Posterior vena cava (tissue), 2 donors: Measurements from ENCODE around the gene PDCD5. TPM values are rescaled to one million over a fixed set of nuclear protein-coding genes. Genes with fewer than 3 reads are reported as not detected.
A peak's percentile ranks its signal among the peaks of the same experiment; 100 is the strongest.
"Not testable (repeated sequence)": the region's sequence is repeated elsewhere in the genome, so short reads cannot be mapped to it uniquely, and the experiment has no call there.

ENCODE experiments used
- DNase-seq: peaks from one replicate; pipeline ENCODE4 v3.0.0-alpha.2; 2020; ENCODE audit warnings: low spot score
- intact Hi-C, 2 donors: fragments of 100-400 bp; cut with DNase I; formaldehyde crosslinking; loops; one replicate each; pipeline versions ENCODE4 v1.14.1 to v1.14.2; 2022 to 2023
- long read RNA-seq, 2 donors: library from polyadenylated mRNA; unstranded; transcript quantifications; one replicate each; pipeline ENCODE4 v2.0.0, GENCODE V29; 2020 to 2021
- total RNA-seq, 2 donors: library from RNA; stranded (reverse); fragmentation: NEBNext Ultra II Directional; extraction: Animal tissue kit (Norgen Biotek cat#: 25700); gene quantifications; one replicate each; pipeline ENCODE4 v1.2.1, GENCODE V29; 2021
- donor health status: DM: yes; HTN: yes; CAD: no.
- donor health status: DM: yes; HTN: yes; CAD: no.

The PDCD5 gene
- total RNA-seq: 100 to 1,000 TPM in 1 of 2 donors, 10 to 100 TPM in 1; 99.8 to 125 TPM
- long read RNA-seq, donor 1, transcript PDCD5-207 (6 exons, 699 nt): major isoform, 7 of 15 reads
- long read RNA-seq, donor 1, partial matches to known transcripts: 1 of 15 reads
- long read RNA-seq, donor 1, other reads (novel, unspliced or antisense): 1 of 15 reads
- long read RNA-seq, donor 2, transcript PDCD5-204 (6 exons, 601 nt): minor isoform, 6 of 44 reads
- long read RNA-seq, donor 2, transcript PDCD5-207 (6 exons, 699 nt): major isoform, 29 of 44 reads
- long read RNA-seq, donor 2, partial matches to known transcripts: 3 of 44 reads
- long read RNA-seq, donor 2, other reads (novel, unspliced or antisense): 1 of 44 reads

GRCh38 chr19:32580901-32581704, at the start of gene PDCD5:
TSS of gene PDCD5 (plus strand) at chr19:32581190. CDS start at chr19:32581262, 72 bp downstream.
- peak; percentile 99 for DNase-seq
- intact Hi-C loops: loop anchor here in 1 of 2 donors (10.0 kb wide), 1 partner anchor 1266 kb away; no protein-coding TSS in a partner anchor

GRCh38 chr19:32532233-32532632, 48.8 kb upstream of the PDCD5 start:
- intact Hi-C loops: no loop called here
- no peak for DNase-seq

- intact Hi-C loops: no loop called here
- DNase-seq: no peak
These were observed 43.4 kb upstream of the PDCD5 start for GRCh38 chr19:32537580-32537979.

GRCh38 chr19:32539240-32539916, 41.6 kb upstream of the PDCD5 start:
- intact Hi-C loops: no loop called here
- no peak for DNase-seq

GRCh38 chr19:32540621-32541020, 40.4 kb upstream of the PDCD5 start:
- DNase-seq: no peak
- intact Hi-C loops: no loop called here

GRCh38 chr19:32541376-32541775, 39.6 kb upstream of the PDCD5 start:
- intact Hi-C loops, DNase-seq: not testable (repeated sequence)

- intact Hi-C loops: no loop called here
- no peak for DNase-seq
These were observed 38.4 kb upstream of the PDCD5 start for GRCh38 chr19:32542477-32543108.

- DNase-seq: no peak
- intact Hi-C loops: no loop called here
These were observed 37.7 kb upstream of the PDCD5 start for GRCh38 chr19:32543115-32543900.

- DNase-seq: no peak
- intact Hi-C loops: no loop called here
These were observed 36.1 kb upstream of the PDCD5 start for GRCh38 chr19:32544917-32545316.

GRCh38 chr19:32550666-32551065, 30.3 kb upstream of the PDCD5 start:
- intact Hi-C loops: no loop called here
- DNase-seq: no peak

GRCh38 chr19:32555786-32556185, 25.2 kb upstream of the PDCD5 start:
- DNase-seq: no peak
- intact Hi-C loops: no loop called here

- no peak for DNase-seq
- intact Hi-C loops: no loop called here
These were observed 22.3 kb upstream of the PDCD5 start for GRCh38 chr19:32558607-32559228.

GRCh38 chr19:32563761-32564160, 17.2 kb upstream of the PDCD5 start:
- no peak for DNase-seq
- intact Hi-C loops: no loop called here

GRCh38 chr19:32566246-32566830, 14.7 kb upstream of the PDCD5 start:
- DNase-seq: no peak
- intact Hi-C loops: no loop called here

GRCh38 chr19:32567486-32567885, 13.5 kb upstream of the PDCD5 start:
- no peak for DNase-seq
- intact Hi-C loops: no loop called here

GRCh38 chr19:32570081-32570785, 10.8 kb upstream of the PDCD5 start:
- intact Hi-C loops: no loop called here
- DNase-seq: no peak

- DNase-seq, intact Hi-C loops: not testable (repeated sequence)
These were observed 9.4 kb upstream of the PDCD5 start for GRCh38 chr19:32571471-32572075.
